LNCaP clone FGC (cell line): ENCODE data around the gene TTLL10.
"Not testable (repeated sequence)": the region's sequence is repeated elsewhere in the genome, so short reads cannot be mapped to it uniquely, and the experiment has no call there.

Experiments
- DNase-seq: peaks from one replicate; pipeline ENCODE4 v3.0.0-alpha.2; 2011; ENCODE audit warnings: low read depth
- H3K4me3 ChIP-seq: 2 replicates; pipeline ENCODE4 v1.5.1; 2011; ENCODE audit warnings: mild to moderate bottlenecking, low read depth, low read length, control low read depth
- CTCF ChIP-seq: IDR thresholded peaks from 2 replicates; pipeline ENCODE4 v1.5.1; 2012; ENCODE audit warnings: mild to moderate bottlenecking; ENCODE audit not compliant: control insufficient read depth, insufficient read depth; ENCODE audit errors: extremely low read depth

Gene TTLL10

GRCh38 chr1:1183833-1184775, 10.4 kb downstream of the TTLL10 start:
- no peak for DNase-seq
- H3K4me3 ChIP-seq: no peak overlapping the region
- TF ChIP-seq CTCF: no peak

- H3K4me3 ChIP-seq: no peak overlapping the region
- TF ChIP-seq CTCF: no peak
- no peak for DNase-seq
These were observed 11.6 kb downstream of the TTLL10 start for GRCh38 chr1:1185101-1185765.

GRCh38 chr1:1187938-1188337, 14.3 kb downstream of the TTLL10 start:
- no peak for TF ChIP-seq CTCF
- DNase-seq: no peak
- H3K4me3 ChIP-seq: no peak overlapping the region

GRCh38 chr1:1189111-1189510, 15.4 kb downstream of the TTLL10 start:
- no peak for TF ChIP-seq CTCF
- no peak for DNase-seq
- H3K4me3 ChIP-seq: no peak overlapping the region

GRCh38 chr1:1191734-1192133, 18.1 kb downstream of the TTLL10 start:
- TF ChIP-seq CTCF: no peak
- no peak overlapping the region for H3K4me3 ChIP-seq
- no peak for DNase-seq

GRCh38 chr1:1194723-1195122, 21.0 kb downstream of the TTLL10 start:
- no peak for TF ChIP-seq CTCF
- no peak overlapping the region for H3K4me3 ChIP-seq
- no peak for DNase-seq

- not testable (repeated sequence) for DNase-seq, H3K4me3 ChIP-seq
These were observed 22.0 kb downstream of the TTLL10 start for GRCh38 chr1:1195726-1196125.
